Heart left ventricle (tissue), 13 donors: ENCODE measurements around the gene GXYLT2.

Experiments
- CTCF ChIP-seq, 12 donors: fragments of 200-600 bp; sonication (generic) in 4 of 12; IDR thresholded peaks; one replicate each; pipeline versions ENCODE4 v1.5.0 to v1.8.0; 2018 to 2022; ENCODE audit warnings: antibody characterized with exemption in 12 of 12, mild to moderate bottlenecking in 5 of 12
- POLR2A ChIP-seq, 2 donors: fragments of 450-650 bp; IDR thresholded peaks; one replicate each; pipeline ENCODE4 v1.6.1; 2017; ENCODE audit warnings: antibody characterized with exemption in 2 of 2, mild to moderate bottlenecking in 2 of 2, moderate library complexity in 2 of 2
- donor health status: ischemic (EF 13 %, LVEDD 7.1; RV severe dilation, severe dysfunction).
- donor health status: DM: no; HTN: yes; CAD: no.
- donor health status: DM: no; HTN: no; CAD: no.
- donor health status: ischemic (EF 25% LVEDD 6.9; RV normal size, moderate dysfunction).
- donor health status: ischemic (EF 25% LVEDD 5.7; RV mildly dilated, moderate dysfunction).
- donor health status: ischemic (EF 35%, LVEDD 5.7; RV mildly dilated, moderate dysfunction).
- donor health status: nonischemic (EF 11% LVEDD 7.7; RV severe dilation, severe dysfunction).
- donor health status: DM: yes; HTN: yes; CAD: no.
- donor health status: PGD.
- donor health status: ischemic (EF 29% LVEDD 5.4; RV normal size, mild dysfunction).
- donor health status: nonischemic (EF 23%, LVEDD 6.1; RV moderate dilation, normal function).

- no peak for TF ChIP-seq CTCF (IDR thresholded peaks at IDR 0.05)
- TF ChIP-seq POLR2A (IDR thresholded peaks at IDR 0.05), result no peak
Measured at GRCh38 chr3:72899349-72899765, 11.5 kb downstream of the GXYLT2 start.
